HepG2 (cell line): ENCODE results near the gene UBC. TPM values are rescaled to one million over a fixed set of nuclear protein-coding genes. Genes with fewer than 3 reads are reported as not detected.

Source experiments
- BORCS8-MEF2B ChIP-seq: sonication (generic); formaldehyde crosslinking; IDR thresholded peaks from 2 replicates; pipeline ENCODE4 v1.8.0; 2022; ENCODE audit warnings: mild to moderate bottlenecking, missing genetic modification reagents
- CEBPG ChIP-seq: IDR thresholded peaks from 2 replicates; pipeline ENCODE4 v1.6.1; 2016
- DPF2 ChIP-seq: sonication (generic); formaldehyde crosslinking; IDR thresholded peaks from 2 replicates; pipeline ENCODE4 v1.4.0; 2020; ENCODE audit warnings: mild to moderate bottlenecking, low read depth, missing genetic modification reagents, borderline replicate concordance
- FLYWCH1 ChIP-seq: sonication (generic); formaldehyde crosslinking; IDR thresholded peaks from 2 replicates; pipeline ENCODE4 v1.8.1; 2023; ENCODE audit warnings: mild to moderate bottlenecking, missing genetic modification reagents
- GATAD1 ChIP-seq: IDR thresholded peaks from 2 replicates; pipeline ENCODE4 v1.6.1; 2016; ENCODE audit warnings: missing genetic modification reagents, missing compliant biosample characterization
- IRF2 ChIP-seq: IDR thresholded peaks from 2 replicates; pipeline ENCODE4 v1.6.1; 2018; ENCODE audit warnings: missing genetic modification reagents, missing compliant biosample characterization
- MBNL3 ChIP-seq: fragments of 250-450 bp; sonication (Bioruptor Pico); conservative IDR thresholded peaks from 2 replicates; pipeline ENCODE4 v1.8.0; 2022; ENCODE audit warnings: mild to moderate bottlenecking, inconsistent platforms
- NFKB2 ChIP-seq: sonication (generic); formaldehyde crosslinking; IDR thresholded peaks from 2 replicates; pipeline ENCODE4 v1.4.0; 2020; ENCODE audit warnings: missing genetic modification reagents, borderline replicate concordance
- SMAD3 ChIP-seq: sonication (generic); formaldehyde crosslinking; IDR thresholded peaks from 2 replicates; pipeline ENCODE4 v1.4.0; 2020; ENCODE audit warnings: missing genetic modification reagents
- SP2 ChIP-seq: sonication (generic); formaldehyde crosslinking; IDR thresholded peaks from 2 replicates; pipeline ENCODE4 v1.5.1; 2020; ENCODE audit warnings: mild to moderate bottlenecking, missing genetic modification reagents
- ZFP37 ChIP-seq: sonication (generic); formaldehyde crosslinking; IDR thresholded peaks from 2 replicates; pipeline ENCODE4 v1.4.0; 2020; ENCODE audit warnings: missing genetic modification reagents, borderline replicate concordance
- ZFP91 ChIP-seq: sonication (generic); formaldehyde crosslinking; IDR thresholded peaks from 2 replicates; pipeline ENCODE4 v1.9.0; 2022; ENCODE audit warnings: missing genetic modification reagents, mild to moderate bottlenecking, borderline replicate concordance
- ZFY ChIP-seq: sonication (generic); formaldehyde crosslinking; IDR thresholded peaks from 2 replicates; pipeline ENCODE4 v1.4.0; 2020; ENCODE audit warnings: missing genetic modification reagents
- ZNF160 ChIP-seq: sonication (generic); formaldehyde crosslinking; IDR thresholded peaks from 2 replicates; pipeline ENCODE4 v1.8.0; 2022; ENCODE audit warnings: mild to moderate bottlenecking, inconsistent platforms, missing genetic modification reagents
- ZNF224 ChIP-seq: sonication (generic); formaldehyde crosslinking; IDR thresholded peaks from 2 replicates; pipeline ENCODE4 v1.5.0; 2020; ENCODE audit warnings: mild to moderate bottlenecking, missing genetic modification reagents
- ZNF557 ChIP-seq: sonication (generic); formaldehyde crosslinking; IDR thresholded peaks from 2 replicates; pipeline ENCODE4 v1.4.0; 2020; ENCODE audit warnings: missing genetic modification reagents
- ZNF563 ChIP-seq: sonication (generic); formaldehyde crosslinking; IDR thresholded peaks from 2 replicates; pipeline ENCODE4 v1.8.0; 2022; ENCODE audit warnings: mild to moderate bottlenecking, moderate library complexity, missing genetic modification reagents
- ZNF678 ChIP-seq: sonication (generic); formaldehyde crosslinking; IDR thresholded peaks from 2 replicates; pipeline ENCODE4 v1.4.0; 2020; ENCODE audit warnings: mild to moderate bottlenecking, missing genetic modification reagents
- polyA plus RNA-seq, 8 experiments: library from polyadenylated mRNA; depleted of rRNA in 3 of 8; stranded (reverse) in 7 of 8; unstranded in 1 of 8; fragments of >200 nt; fragmentation: Illumina TruSeq in 4 of 8; extraction: Trizol in 4 of 8; gene quantifications; 2 replicates each; pipeline versions ENCODE4 v1.2.1 to v1.2.3, GENCODE V29; 2011 to 2016; ENCODE audit warnings: low read depth in 4 of 8, missing spikeins in 1 of 8, mixed read lengths in 1 of 8; ENCODE audit not compliant: insufficient read depth in 1 of 8
- total RNA-seq, 5 experiments: library from RNA; depleted of rRNA; stranded (reverse); fragments of >200 nt; fragmentation: Illumina TruSeq; extraction: Trizol; gene quantifications; 2 replicates each; pipeline ENCODE4 v1.2.3, GENCODE V29; 2016; ENCODE audit warnings: low read depth in 1 of 5
- TF ChIP-seq, protein P1 (sequence below): sonication (generic); formaldehyde crosslinking; IDR thresholded peaks from 2 replicates; pipeline ENCODE4 v1.5.1; 2020; ENCODE audit warnings: mild to moderate bottlenecking, missing genetic modification reagents, moderate library complexity
- TF ChIP-seq, protein P2 (sequence below): sonication (generic); formaldehyde crosslinking; IDR thresholded peaks from 2 replicates; pipeline ENCODE4 v1.4.0; 2020; ENCODE audit warnings: missing genetic modification reagents, mild to moderate bottlenecking, borderline replicate concordance
- TF ChIP-seq, protein P3 (sequence below): sonication (generic); formaldehyde crosslinking; IDR thresholded peaks from 2 replicates; pipeline ENCODE4 v1.8.0; 2022; ENCODE audit warnings: missing genetic modification reagents, mild to moderate bottlenecking, borderline replicate concordance

The UBC gene
- total and polyA plus RNA-seq, 2 of the 13 experiments (the other 11 are each of a cell fraction or from before 2014, with no cell fraction given): 805 to 1,432 TPM

- TF ChIP-seq, protein P1, sequence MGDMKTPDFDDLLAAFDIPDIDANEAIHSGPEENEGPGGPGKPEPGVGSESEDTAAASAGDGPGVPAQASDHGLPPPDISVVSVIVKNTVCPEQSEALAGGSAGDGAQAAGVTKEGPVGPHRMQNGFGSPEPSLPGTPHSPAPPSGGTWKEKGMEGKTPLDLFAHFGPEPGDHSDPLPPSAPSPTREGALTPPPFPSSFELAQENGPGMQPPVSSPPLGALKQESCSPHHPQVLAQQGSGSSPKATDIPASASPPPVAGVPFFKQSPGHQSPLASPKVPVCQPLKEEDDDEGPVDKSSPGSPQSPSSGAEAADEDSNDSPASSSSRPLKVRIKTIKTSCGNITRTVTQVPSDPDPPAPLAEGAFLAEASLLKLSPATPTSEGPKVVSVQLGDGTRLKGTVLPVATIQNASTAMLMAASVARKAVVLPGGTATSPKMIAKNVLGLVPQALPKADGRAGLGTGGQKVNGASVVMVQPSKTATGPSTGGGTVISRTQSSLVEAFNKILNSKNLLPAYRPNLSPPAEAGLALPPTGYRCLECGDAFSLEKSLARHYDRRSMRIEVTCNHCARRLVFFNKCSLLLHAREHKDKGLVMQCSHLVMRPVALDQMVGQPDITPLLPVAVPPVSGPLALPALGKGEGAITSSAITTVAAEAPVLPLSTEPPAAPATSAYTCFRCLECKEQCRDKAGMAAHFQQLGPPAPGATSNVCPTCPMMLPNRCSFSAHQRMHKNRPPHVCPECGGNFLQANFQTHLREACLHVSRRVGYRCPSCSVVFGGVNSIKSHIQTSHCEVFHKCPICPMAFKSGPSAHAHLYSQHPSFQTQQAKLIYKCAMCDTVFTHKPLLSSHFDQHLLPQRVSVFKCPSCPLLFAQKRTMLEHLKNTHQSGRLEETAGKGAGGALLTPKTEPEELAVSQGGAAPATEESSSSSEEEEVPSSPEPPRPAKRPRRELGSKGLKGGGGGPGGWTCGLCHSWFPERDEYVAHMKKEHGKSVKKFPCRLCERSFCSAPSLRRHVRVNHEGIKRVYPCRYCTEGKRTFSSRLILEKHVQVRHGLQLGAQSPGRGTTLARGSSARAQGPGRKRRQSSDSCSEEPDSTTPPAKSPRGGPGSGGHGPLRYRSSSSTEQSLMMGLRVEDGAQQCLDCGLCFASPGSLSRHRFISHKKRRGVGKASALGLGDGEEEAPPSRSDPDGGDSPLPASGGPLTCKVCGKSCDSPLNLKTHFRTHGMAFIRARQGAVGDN (CRISPR knock-in tag): peak; percentile 88
- TF ChIP-seq IRF2 (CRISPR knock-in tag): peak; percentile 47; the same call in 1 of the 2 replicates
- TF ChIP-seq ZFY (CRISPR knock-in tag): peak; percentile 56; the same call in 1 of the 2 replicates
- TF ChIP-seq, protein P2, sequence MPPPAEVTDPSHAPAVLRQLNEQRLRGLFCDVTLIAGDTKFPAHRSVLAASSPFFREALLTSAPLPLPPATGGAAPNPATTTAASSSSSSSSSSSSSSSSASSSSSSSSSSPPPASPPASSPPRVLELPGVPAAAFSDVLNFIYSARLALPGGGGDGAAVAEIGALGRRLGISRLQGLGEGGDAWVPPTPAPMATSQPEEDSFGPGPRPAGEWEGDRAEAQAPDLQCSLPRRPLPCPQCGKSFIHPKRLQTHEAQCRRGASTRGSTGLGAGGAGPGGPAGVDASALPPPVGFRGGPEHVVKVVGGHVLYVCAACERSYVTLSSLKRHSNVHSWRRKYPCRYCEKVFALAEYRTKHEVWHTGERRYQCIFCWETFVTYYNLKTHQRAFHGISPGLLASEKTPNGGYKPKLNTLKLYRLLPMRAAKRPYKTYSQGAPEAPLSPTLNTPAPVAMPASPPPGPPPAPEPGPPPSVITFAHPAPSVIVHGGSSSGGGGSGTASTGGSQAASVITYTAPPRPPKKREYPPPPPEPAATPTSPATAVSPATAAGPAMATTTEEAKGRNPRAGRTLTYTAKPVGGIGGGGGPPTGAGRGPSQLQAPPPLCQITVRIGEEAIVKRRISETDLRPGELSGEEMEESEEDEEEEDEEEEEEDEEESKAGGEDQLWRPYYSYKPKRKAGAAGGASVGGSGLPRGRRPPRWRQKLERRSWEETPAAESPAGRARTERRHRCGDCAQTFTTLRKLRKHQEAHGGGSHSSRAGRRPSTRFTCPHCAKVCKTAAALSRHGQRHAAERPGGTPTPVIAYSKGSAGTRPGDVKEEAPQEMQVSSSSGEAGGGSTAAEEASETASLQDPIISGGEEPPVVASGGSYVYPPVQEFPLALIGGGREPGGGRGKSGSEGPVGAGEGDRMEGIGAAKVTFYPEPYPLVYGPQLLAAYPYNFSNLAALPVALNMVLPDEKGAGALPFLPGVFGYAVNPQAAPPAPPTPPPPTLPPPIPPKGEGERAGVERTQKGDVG (CRISPR knock-in tag): 0 out of 2 replicates have a peak, but pooled peaks have one; percentile 44
- TF ChIP-seq DPF2: peak; percentile 61
- TF ChIP-seq GATAD1 (CRISPR knock-in tag): peak; percentile 54
- 0 out of 2 replicates have a peak, but pooled peaks have one; percentile 35 for TF ChIP-seq ZNF160
- TF ChIP-seq BORCS8-MEF2B (CRISPR knock-in tag): peak; percentile 65; the same call in 1 of the 2 replicates
- 0 out of 2 replicates have a peak, but pooled peaks have one; percentile 46 for TF ChIP-seq ZFP37 (CRISPR knock-in tag)
- TF ChIP-seq ZFP91 (CRISPR knock-in tag): peak; percentile 38; the same call in 1 of the 2 replicates
- peak; percentile 54; the same call in 1 of the 2 replicates for TF ChIP-seq NFKB2 (CRISPR knock-in tag)
- peak; percentile 85; the same call in 1 of the 2 replicates for TF ChIP-seq ZNF557 (CRISPR knock-in tag)
- no peak for TF ChIP-seq SMAD3 (CRISPR knock-in tag)
- no peak for TF ChIP-seq ZNF224 (CRISPR knock-in tag)
- TF ChIP-seq MBNL3 (CRISPR knock-in tag): no peak
- no peak for TF ChIP-seq SP2
- no peak for TF ChIP-seq ZNF678 (CRISPR knock-in tag)
- peak; percentile 84 for TF ChIP-seq CEBPG (CRISPR knock-in tag)
- no peak for TF ChIP-seq ZNF563 (CRISPR knock-in tag)
- TF ChIP-seq FLYWCH1 (CRISPR knock-in tag): no peak
- TF ChIP-seq, protein P3, sequence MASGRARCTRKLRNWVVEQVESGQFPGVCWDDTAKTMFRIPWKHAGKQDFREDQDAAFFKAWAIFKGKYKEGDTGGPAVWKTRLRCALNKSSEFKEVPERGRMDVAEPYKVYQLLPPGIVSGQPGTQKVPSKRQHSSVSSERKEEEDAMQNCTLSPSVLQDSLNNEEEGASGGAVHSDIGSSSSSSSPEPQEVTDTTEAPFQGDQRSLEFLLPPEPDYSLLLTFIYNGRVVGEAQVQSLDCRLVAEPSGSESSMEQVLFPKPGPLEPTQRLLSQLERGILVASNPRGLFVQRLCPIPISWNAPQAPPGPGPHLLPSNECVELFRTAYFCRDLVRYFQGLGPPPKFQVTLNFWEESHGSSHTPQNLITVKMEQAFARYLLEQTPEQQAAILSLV (CRISPR knock-in tag): no peak
Observed at GRCh38 chr12:124881123-124881522, 33.3 kb downstream of the UBC start (continued).
